PC-9 (cell line): Measurements from ENCODE around the gene CMSS1. TPM values are rescaled to one million over a fixed set of nuclear protein-coding genes. Genes with fewer than 3 reads are reported as not detected.

ENCODE experiments used
- BruUV-seq: library from RNA; stranded (reverse); fragments of 400-500 nt; replicated peaks from 2 replicates; lab custom pipeline; 2021; lab: Mats Ljungman, UMichigan
- CTCF ChIA-PET: fragments of 300-600 bp; sonication (Branson Sonifier 250); formaldehyde crosslinking; loops from one replicate; lab custom pipeline; 2022; ENCODE audit warnings: antibody characterized with exemption; lab: Charles Lee
- POLR2A ChIA-PET: fragments of 300-600 bp; sonication (Branson Sonifier 250); formaldehyde crosslinking; loops from one replicate; lab custom pipeline; 2022; ENCODE audit warnings: antibody characterized with exemption; ENCODE audit not compliant: unreplicated experiment; lab: Charles Lee
- DNase-seq, 2 experiments: peaks; one replicate each; pipeline versions ENCODE4 v3.0.0 to v3.0.0-alpha.2; 2015 to 2022; ENCODE audit warnings: mixed read lengths in 1 of 2
- H2AFZ ChIP-seq: fragments of 200-600 bp; sonication (generic); 2 replicates; pipeline ENCODE4 v1.8.1; 2017; ENCODE audit warnings: antibody characterized with exemption
- H3F3A ChIP-seq: fragments of 200-600 bp; sonication (generic); 2 replicates; pipeline ENCODE4 v1.8.1; 2017; ENCODE audit warnings: antibody characterized with exemption, mild to moderate bottlenecking, low read depth; ENCODE audit not compliant: insufficient read depth
- H3K27ac ChIP-seq: fragments of 200-600 bp; sonication (generic); 2 replicates; pipeline ENCODE4 v1.6.1; 2016; ENCODE audit warnings: mixed run types
- H3K27me3 ChIP-seq: fragments of 200-600 bp; sonication (generic); 2 replicates; pipeline ENCODE4 v1.6.1; 2016; ENCODE audit warnings: low read depth, mixed run types; ENCODE audit not compliant: insufficient read depth
- H3K36me3 ChIP-seq: fragments of 200-600 bp; sonication (generic); 2 replicates; pipeline ENCODE4 v1.6.1; 2016; ENCODE audit warnings: low read depth, mixed run types
- H3K4me1 ChIP-seq: fragments of 200-600 bp; sonication (generic); replicated peaks from 2 replicates; pipeline ENCODE4 v1.6.1; 2016; ENCODE audit warnings: mixed run types; ENCODE audit not compliant: insufficient read depth
- H3K4me2 ChIP-seq: fragments of 200-600 bp; sonication (generic); 2 replicates; pipeline ENCODE4 v1.6.1; 2017; ENCODE audit warnings: mixed run types
- H3K4me3 ChIP-seq: fragments of 200-600 bp; sonication (generic); 2 replicates; pipeline ENCODE4 v1.6.1; 2016; ENCODE audit warnings: mixed run types
- H3K79me2 ChIP-seq: fragments of 200-600 bp; sonication (generic); 2 replicates; pipeline ENCODE4 v1.6.1; 2017; ENCODE audit warnings: low read depth, mixed run types
- H3K9me2 ChIP-seq: fragments of 200-600 bp; sonication (generic); 2 replicates; pipeline ENCODE4 v1.8.1; 2017; ENCODE audit warnings: mild to moderate bottlenecking; ENCODE audit not compliant: insufficient read depth
- H3K9me3 ChIP-seq: fragments of 200-600 bp; sonication (generic); 2 replicates; pipeline ENCODE4 v1.8.1; 2016; ENCODE audit warnings: low read depth; ENCODE audit not compliant: insufficient read depth
- H4K20me1 ChIP-seq: fragments of 200-600 bp; sonication (generic); 2 replicates; pipeline ENCODE4 v1.8.1; 2017; ENCODE audit not compliant: insufficient read depth
- EZH2 ChIP-seq: fragments of 200-600 bp; sonication (generic); IDR thresholded peaks from 2 replicates; pipeline ENCODE4 v1.8.0; 2017; ENCODE audit warnings: antibody characterized with exemption, low read depth
- intact Hi-C: fragments of 100-400 bp; cut with micrococcal nuclease; formaldehyde crosslinking; loops from one replicate; pipeline ENCODE4 v1.10.0; 2022; ENCODE audit not compliant: unreplicated experiment
- total RNA-seq: library from RNA; stranded (reverse); gene quantifications from 2 replicates; pipeline ENCODE4 v1.2.3, GENCODE V29; 2021
- TF ChIP-seq, protein P1 (sequence below): fragments of 200-600 bp; sonication (generic); conservative IDR thresholded peaks from 2 replicates; pipeline ENCODE4 v1.6.1; 2017; ENCODE audit warnings: mixed run types, antibody characterized with exemption, mild to moderate bottlenecking, moderate library complexity

The CMSS1 gene
- total RNA-seq, 1 experiment from 2014 or later, result 98.9 TPM

DNA sequence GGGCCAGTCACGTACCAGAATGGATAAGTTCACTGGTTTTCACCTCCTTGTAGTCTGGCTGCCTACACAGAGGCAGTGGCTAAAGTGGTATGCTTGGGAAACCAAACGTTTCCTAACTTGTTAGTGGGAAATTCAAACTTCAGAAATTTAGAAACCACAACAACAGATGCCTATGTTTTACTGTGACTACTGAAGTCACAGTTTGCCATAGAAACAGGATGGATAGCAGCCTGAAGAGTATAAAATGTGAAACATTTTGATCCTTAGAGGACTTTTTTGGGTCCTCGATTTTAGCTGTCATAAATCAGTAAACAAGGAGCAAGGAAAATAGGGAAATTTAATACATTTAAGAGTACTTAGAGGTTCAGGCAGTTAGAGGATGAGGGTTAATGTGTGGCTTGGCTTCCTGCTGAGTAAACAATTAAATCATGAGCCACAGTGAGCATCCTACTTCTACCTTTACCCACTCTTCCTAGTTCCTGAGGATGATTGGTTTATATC is 48.6 kb downstream of the CMSS1 start:
- ChIA-PET CTCF (no interaction called here), POLR2A (no interaction called here)
- Histone ChIP-seq H3K4me3 (no peak overlapping the region), H3F3A (no peaks in the 10 kb centered on the region), H4K20me1 (no peaks in the 10 kb centered on the region), H3K27me3 (no peaks in the 10 kb centered on the region), H3K36me3 (peaks cover 17% of the 10 kb centered on the region; the same call in 1 of the 2 replicates), H3K79me2 (peaks cover 42% of the 10 kb centered on the region), H2AFZ (no peak overlapping the region), H3K4me2 (no peak overlapping the region), H3K4me1 (peaks cover 26% of the 10 kb centered on the region), H3K9me3 (no peaks in the 10 kb centered on the region), H3K27ac (no peak overlapping the region), H3K9me2 (no peaks in the 10 kb centered on the region)
- no TSS peak for BruUV-seq
- TF ChIP-seq EZH2, result no peak
- TF ChIP-seq, protein P1, sequence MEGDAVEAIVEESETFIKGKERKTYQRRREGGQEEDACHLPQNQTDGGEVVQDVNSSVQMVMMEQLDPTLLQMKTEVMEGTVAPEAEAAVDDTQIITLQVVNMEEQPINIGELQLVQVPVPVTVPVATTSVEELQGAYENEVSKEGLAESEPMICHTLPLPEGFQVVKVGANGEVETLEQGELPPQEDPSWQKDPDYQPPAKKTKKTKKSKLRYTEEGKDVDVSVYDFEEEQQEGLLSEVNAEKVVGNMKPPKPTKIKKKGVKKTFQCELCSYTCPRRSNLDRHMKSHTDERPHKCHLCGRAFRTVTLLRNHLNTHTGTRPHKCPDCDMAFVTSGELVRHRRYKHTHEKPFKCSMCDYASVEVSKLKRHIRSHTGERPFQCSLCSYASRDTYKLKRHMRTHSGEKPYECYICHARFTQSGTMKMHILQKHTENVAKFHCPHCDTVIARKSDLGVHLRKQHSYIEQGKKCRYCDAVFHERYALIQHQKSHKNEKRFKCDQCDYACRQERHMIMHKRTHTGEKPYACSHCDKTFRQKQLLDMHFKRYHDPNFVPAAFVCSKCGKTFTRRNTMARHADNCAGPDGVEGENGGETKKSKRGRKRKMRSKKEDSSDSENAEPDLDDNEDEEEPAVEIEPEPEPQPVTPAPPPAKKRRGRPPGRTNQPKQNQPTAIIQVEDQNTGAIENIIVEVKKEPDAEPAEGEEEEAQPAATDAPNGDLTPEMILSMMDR, result no peak
- intact Hi-C loops, result loop anchor here (1.0 to 5.0 kb wide), 2 partner anchors 131 to 176 kb away; no protein-coding TSS in a partner anchor
- no peak for DNase-seq

DNA sequence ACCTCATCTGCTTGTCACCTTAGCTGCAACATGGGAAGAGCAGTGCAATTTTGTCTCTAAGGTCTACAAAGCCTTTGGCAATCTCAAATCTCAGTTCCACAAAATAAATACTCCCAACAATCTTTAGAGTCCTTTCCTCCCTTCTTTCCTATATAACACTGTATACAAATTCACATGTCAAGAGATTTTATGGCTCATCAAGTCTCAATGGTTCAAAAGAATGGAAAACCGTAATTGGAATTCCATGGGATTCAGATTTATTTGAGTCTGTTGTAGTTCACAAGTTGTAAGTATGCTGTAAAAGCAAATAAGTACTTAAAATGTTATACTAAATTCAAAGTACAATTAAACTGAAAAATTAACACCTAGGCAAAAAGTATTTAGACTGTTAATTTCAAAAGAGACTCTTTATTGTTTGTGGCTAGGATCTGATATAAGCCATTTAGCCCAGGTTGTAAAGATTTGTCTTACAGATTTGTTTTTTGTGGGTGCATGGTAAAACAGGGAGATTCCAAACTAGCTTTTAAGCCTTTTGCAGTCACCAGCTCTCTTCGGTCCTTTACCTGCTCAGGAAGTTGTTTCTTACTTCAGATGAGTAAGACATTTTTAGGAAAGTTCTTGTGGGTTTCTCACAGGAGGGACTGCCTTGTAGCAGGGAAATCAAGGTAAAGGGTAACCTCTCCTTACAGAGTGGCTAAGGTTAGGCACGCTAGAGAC is 50.1 kb downstream of the CMSS1 start:
- Histone ChIP-seq H3K4me3 (no peak overlapping the region), H3K4me1 (peaks cover 26% of the 10 kb centered on the region), H3K27me3 (no peaks in the 10 kb centered on the region), H3K9me2 (no peaks in the 10 kb centered on the region), H2AFZ (no peak overlapping the region), H3K9me3 (no peaks in the 10 kb centered on the region), H3K36me3 (peaks cover 17% of the 10 kb centered on the region; the same call in 1 of the 2 replicates), H3K4me2 (no peak overlapping the region), H4K20me1 (no peaks in the 10 kb centered on the region), H3K79me2 (peaks cover 42% of the 10 kb centered on the region), H3K27ac (no peak overlapping the region), H3F3A (no peaks in the 10 kb centered on the region)
- no peak for DNase-seq
- CTCF ChIA-PET, result interaction anchor here (0.7 kb wide), 1 partner anchor 135 kb away, joined by 4 read pairs; no protein-coding TSS in a partner anchor
- BruUV-seq, result no TSS peak
- POLR2A ChIA-PET, result interaction anchor here (0.6 to 0.9 kb wide), 2 partner anchors 139 to 1956 kb away, joined by 4 read pairs; no protein-coding TSS in a partner anchor
- intact Hi-C loops, result loop anchor here (5.0 kb wide), 1 partner anchor 175 kb away; no protein-coding TSS in a partner anchor
- TF ChIP-seq EZH2, result no peak
- TF ChIP-seq, protein P1, result no peak

DNA sequence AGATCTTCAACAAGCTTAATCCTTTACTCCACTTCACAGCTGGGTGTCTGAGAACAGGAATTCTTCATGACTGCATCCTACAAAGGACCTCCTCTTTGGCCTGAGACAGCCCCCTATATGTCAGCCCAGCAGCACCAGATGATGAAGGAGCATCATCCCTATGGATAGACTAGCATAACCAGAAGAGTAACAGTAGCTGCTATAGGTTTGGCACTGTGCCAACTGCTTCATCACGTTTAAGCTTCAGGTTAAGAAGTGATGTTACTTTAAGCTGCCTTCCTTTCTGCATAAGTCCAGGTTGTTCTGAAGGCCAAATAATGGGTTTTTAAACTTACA is 50.6 kb downstream of the CMSS1 start:
- intact Hi-C loops, result loop anchor here (5.0 kb wide), 1 partner anchor 174 kb away; no protein-coding TSS in a partner anchor
- no TSS peak for BruUV-seq
- H3K36me3 ChIP-seq, result peaks cover 14% of the 10 kb centered on the region; the same call in 1 of the 2 replicates
- no peaks in the 10 kb centered on the region for H3K9me2 ChIP-seq
- no peak overlapping the region for H2AFZ ChIP-seq
- H3K4me2 ChIP-seq, result no peak overlapping the region
- TF ChIP-seq, protein P1, result no peak
- TF ChIP-seq EZH2, result no peak
- H3K9me3 ChIP-seq, result no peaks in the 10 kb centered on the region
- CTCF ChIA-PET, result no interaction called here
- no peak overlapping the region for H3K4me3 ChIP-seq
- H4K20me1 ChIP-seq, result no peaks in the 10 kb centered on the region
- no peaks in the 10 kb centered on the region for H3K27me3 ChIP-seq
- no peak overlapping the region for H3K27ac ChIP-seq
- POLR2A ChIA-PET, result interaction anchor here (0.5 kb wide), 1 partner anchor 33 kb away, joined by 4 read pairs; no protein-coding TSS in a partner anchor
- H3K4me1 ChIP-seq, result peaks cover 30% of the 10 kb centered on the region
- no peaks in the 10 kb centered on the region for H3F3A ChIP-seq
- peaks cover 46% of the 10 kb centered on the region for H3K79me2 ChIP-seq
- DNase-seq, result no peak
